HG03045 (cell line): Measurements from ENCODE around the gene KLHDC4.

ENCODE experiments used
- ATAC-seq: cut with Tn5 transposase; IDR thresholded peaks from one replicate; pipeline ENCODE4 v1.9.1; 2021; ENCODE audit warnings: mild to moderate bottlenecking, moderate library complexity; ENCODE audit not compliant: unreplicated experiment

Gene KLHDC4

GRCh38 chr16:87662254-87663204, 103.3 kb downstream of the KLHDC4 start:
- no peak for ATAC-seq

GRCh38 chr16:87661561-87661960, 104.2 kb downstream of the KLHDC4 start:
- ATAC-seq, result no peak

GRCh38 chr16:87658564-87659225, 107.1 kb downstream of the KLHDC4 start:
- ATAC-seq, result no peak
